HG02642 (cell line): ENCODE results near the gene MSH5.

Experiments used
- ATAC-seq: cut with Tn5 transposase; IDR thresholded peaks from one replicate; pipeline ENCODE4 v1.9.1; 2021; ENCODE audit warnings: mild to moderate bottlenecking; ENCODE audit not compliant: unreplicated experiment, poor library complexity

Gene MSH5

GRCh38 chr6:31711233-31711632 lies 28.6 kb upstream of the MSH5 start:
- no peak for ATAC-seq

DNA sequence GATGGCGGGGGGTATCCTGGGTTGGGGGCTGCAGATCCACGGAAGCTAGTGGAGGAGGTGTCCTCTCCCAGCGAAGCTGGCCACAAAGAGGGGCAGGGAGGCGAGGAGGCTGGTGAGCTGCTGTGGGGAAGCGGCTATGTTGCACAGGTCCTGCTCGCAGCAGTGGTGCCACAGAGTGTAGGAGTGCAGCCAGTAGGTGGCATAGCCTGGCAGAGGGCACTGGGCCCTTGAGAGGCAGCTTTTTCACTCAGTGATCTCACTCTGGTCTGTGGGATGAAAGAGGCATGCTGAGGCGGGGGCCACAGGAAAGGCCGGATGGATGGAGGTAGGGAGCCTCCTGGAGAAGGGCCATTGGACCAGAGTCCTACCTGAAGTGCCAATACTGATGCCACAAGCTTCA lies 27.5 kb upstream of the MSH5 start:
- no peak for ATAC-seq

DNA sequence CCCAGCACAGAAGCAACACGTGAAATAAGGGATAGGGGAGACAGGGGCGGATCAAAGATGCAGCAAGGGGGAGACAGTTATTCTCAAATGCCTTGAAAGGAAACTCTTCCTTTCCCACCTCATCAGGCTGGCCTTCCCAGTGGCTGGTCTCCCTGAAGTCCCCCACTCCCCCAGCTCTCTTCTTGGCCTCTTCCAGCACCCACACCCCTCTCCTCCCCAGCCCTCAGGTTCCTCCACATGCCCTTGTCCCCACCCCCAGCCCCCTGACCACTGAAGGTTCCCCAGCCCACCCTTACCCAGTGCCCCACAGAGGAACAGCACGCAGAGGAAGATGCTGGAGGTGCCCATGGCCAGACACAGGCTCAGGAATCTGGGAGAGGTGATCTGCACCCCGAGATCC lies 26.3 kb upstream of the MSH5 start:
- no peak for ATAC-seq

DNA sequence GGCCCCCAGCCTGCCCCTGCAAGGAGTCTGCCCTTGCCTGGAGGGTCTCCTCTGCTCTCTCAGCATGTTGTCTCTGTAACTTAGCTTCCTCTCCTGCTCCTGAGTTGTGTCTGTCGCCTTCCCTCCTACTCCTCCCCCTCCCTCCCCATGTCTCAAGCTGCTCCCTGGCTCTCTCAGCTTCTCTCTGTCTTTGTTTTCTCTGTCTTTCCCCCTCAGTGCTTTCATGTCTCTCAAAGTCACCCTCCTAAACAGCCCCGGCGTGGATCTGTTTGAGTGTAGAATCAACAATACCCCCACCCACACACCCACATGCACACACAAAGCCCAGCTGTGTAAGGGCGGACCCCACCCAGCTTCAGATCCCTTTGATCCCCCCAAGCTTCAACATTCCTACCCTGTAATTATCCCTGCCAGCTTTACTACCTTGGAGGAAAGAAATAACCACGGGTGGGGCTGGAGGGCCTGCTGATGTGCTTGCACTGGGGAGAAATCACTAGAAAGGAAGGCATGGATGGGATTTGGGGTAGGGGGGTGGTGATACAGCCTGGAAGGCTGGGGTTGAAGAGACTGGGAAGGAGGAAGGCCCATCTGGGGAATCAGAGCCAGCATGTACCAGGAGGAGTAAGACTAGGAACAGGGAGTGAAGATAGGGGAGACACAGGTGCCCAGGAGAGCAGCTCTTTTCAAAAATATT lies 25.7 kb upstream of the MSH5 start:
- ATAC-seq, result no peak

- ATAC-seq, result no peak
Measured at GRCh38 chr6:31715022-31715958, 24.5 kb upstream of the MSH5 start, which contains the start of gene LY6G6D. LY6G6D (plus strand) TSS chr6:31715348; CDS start chr6:31715356, 8 bp downstream.

DNA sequence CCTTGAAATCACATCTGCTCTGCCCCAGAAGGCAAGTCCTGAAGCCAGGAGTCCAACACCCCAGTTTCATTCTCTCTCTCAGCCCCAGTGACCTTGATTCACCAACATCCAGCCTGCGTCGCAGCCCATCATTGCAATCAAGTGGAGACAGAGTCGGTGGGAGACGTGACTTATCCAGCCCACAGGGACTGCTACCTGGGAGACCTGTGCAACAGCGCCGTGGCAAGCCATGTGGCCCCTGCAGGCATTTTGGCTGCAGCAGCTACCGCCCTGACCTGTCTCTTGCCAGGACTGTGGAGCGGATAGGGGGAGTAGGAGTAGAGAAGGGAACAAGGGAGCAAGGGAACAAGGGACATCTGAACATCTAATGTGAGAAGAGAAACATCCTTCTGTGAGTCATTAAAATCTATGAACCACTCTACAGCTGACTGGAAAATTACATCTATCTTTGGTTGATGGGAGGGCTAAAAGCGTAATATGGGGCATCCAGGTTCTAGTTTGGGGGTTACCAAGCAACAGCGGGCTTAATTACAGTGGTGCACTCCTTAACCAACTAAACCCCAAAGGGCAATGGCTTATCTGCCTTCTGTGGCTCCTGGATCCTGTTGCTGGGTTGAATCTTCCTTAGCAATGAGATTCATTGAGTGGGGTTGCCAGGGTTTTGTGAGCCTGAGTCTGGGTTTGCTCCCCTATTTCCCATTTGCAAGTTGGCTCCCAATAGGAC lies 22.1 kb upstream of the MSH5 start:
- no peak for ATAC-seq

- ATAC-seq, result no peak
Measured at GRCh38 chr6:31718265-31718664, 21.5 kb upstream of the MSH5 start.

DNA sequence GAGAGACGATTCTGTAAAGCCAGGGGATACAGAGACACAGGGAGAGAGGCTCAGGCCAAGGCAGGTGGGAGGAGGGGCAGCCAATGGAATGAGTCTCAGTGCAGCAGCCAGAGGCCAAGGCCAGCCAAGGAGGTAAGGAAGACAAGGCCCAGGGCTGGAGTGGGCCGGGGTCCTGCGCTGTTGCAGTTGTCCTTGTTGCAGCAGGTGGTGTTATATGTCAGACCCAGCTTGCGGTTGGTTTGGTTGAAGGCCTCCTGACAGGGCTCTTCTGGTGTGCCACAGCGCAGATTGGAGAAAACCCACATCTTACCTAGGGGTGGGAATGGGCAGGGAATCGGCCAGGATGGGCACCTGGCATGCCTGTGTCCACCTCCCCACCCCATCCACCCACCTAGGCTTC lies 20.8 kb upstream of the MSH5 start:
- ATAC-seq, result no peak

- no peak for ATAC-seq
Measured at GRCh38 chr6:31720196-31720770, 19.5 kb upstream of the MSH5 start.

DNA sequence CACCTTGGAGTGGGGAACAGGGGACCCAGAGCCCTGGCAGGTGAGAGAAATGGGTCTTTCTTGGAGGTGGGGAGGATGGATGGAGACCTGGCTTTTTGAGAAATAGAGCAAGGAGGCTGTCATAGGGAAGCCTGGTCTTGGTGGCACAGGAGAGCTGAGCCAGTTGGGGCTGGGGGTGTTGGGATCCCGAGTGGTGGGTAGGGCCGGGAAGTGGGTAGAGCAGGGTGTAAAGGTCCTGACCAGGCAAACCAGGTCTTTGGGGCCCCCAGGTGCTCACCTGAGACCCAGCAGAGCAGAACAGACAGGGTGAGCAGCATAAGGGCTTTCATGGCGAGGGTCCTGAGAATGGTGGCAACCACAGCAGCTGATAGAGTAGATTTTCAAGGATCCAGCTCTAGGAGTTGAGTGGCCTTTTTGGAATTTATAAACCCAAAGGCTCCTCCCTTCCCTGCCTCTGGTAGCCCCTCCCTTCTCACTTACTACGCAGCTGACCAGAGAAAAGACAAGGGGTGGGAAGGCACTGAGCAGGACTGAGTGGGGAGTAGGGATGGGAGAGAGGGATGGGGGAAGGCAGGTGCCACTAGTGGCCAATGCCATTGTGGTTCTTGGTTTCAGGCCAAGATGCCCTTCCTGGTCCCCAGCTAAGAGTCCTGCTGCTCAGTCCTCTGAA lies 18.3 kb upstream of the MSH5 start, which contains the start of gene LY6G6C:
TSS of gene LY6G6C (minus strand) at position 396 of the 670 bp plus-strand sequence. CDS start at position 329, 67 bp downstream.
- ATAC-seq, result no peak

DNA sequence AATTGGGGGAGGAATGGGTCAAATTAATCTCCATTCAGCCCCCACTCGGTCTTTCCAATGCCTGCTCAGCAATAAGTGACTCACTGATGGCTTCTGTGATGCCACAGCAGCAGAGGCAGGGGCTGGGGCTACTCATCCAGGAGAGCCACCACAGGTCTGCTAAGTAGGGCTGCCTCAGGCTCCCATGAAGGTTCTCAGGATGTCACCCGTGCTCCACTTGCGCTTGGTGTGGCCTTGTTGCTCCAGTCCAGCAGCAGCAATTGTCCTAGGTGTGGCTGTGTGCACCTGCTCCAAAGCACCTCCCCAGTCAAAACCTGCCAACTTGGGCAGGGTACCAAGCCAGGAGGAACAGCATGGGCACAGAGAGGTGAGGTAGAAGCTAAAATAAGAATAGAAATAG lies 17.6 kb upstream of the MSH5 start:
- ATAC-seq, result no peak

DNA sequence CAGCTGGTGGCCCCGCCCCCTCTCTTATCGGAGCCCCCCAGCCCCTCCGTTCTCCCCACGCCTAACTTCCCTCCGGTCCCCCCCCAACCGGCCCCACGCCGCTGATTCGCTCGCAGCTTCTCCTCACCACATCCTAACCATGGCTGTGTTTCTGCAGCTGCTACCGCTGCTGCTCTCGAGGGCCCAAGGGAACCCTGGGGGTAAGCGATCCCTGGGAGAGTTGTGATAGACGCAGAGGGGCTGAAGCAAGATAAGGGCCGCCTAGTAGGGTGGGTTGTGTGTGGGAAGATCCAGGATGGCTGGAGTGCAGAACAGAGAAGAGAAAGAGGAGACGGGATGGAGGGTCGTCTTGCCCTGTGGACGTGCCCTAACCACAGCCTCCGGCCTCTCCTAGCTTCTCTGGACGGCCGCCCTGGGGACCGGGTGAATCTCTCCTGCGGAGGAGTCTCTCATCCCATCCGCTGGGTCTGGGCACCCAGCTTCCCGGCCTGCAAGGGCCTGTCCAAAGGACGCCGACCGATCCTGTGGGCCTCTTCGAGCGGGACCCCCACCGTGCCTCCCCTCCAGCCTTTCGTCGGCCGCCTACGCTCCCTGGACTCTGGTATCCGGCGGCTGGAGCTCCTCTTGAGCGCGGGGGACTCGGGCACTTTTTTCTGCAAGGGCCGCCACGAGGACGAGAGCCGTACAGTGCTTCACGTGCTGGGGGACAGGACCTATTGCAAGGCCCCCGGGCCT lies 16.4 kb upstream of the MSH5 start, which contains the start of gene MPIG6B:
TSS of gene MPIG6B (plus strand) at position 129 of the 735 bp plus-strand sequence. CDS start at position 140, 11 bp downstream.
- ATAC-seq, result no peak

DNA sequence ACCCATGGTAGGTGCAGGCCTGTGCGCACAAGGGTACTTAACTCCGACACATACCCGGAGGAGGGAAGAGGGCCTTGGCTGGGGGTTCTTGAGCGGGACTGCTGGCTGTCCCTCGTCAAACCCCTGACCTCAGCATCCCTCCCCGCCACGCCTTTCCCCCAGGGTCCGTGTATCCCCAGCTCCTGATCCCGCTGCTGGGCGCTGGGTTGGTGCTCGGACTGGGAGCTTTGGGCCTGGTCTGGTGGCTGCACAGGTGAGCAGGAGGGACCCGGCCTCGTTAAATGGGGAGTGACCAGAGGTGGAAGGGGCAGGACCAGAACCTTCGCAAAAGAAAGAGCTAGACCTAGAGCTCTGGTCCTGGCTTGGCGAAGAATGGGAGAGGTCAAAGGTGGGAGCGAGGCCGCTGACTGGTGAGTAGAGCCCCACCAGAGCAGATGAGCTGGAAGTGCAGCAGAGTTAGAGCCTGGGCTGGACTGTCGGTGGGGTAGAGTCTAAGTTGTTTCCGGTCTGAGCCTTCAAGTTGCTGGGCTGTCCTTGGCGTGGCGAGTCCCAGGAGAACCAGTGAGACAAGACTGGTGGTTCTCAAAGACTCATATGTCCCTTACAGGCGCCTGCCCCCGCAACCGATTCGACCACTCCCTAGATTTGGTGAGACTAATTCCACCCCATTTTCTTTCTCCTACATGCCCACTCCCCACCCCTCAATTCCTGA lies 15.7 kb upstream of the MSH5 start:
- ATAC-seq, result no peak

- no peak for ATAC-seq
Measured at GRCh38 chr6:31725502-31726350, 14.1 kb upstream of the MSH5 start.

- ATAC-seq, result no peak
Measured at GRCh38 chr6:31727034-31727716, 12.6 kb upstream of the MSH5 start.

GRCh38 chr6:31727717-31728671 lies 11.8 kb upstream of the MSH5 start:
- ATAC-seq, result no peak
